HepG2 (cell line): ENCODE measurements around the gene PLOD3.

ENCODE experiments used
- ARNTL ChIP-seq: sonication (generic); formaldehyde crosslinking; IDR thresholded peaks from 2 replicates; pipeline ENCODE4 v1.4.0; 2020; ENCODE audit warnings: mild to moderate bottlenecking, missing genetic modification reagents
- SIN3A ChIP-seq: IDR thresholded peaks from 2 replicates; pipeline ENCODE4 v1.6.1; 2011; ENCODE audit warnings: low read depth, mild to moderate bottlenecking, control low read depth, low read length, borderline replicate concordance
- SNAPC2 ChIP-seq: sonication (generic); formaldehyde crosslinking; IDR thresholded peaks from 2 replicates; pipeline ENCODE4 v1.8.1; 2022; ENCODE audit warnings: mild to moderate bottlenecking, missing genetic modification reagents
- TCF7 ChIP-seq: sonication (generic); IDR thresholded peaks from 2 replicates; pipeline ENCODE4 v1.6.1; 2016; ENCODE audit warnings: antibody characterized with exemption, low read depth
- ZNF549 ChIP-seq: sonication (generic); formaldehyde crosslinking; IDR thresholded peaks from 2 replicates; pipeline ENCODE4 v1.5.0; 2020; ENCODE audit warnings: missing genetic modification reagents
- ZNF724P ChIP-seq: sonication (generic); formaldehyde crosslinking; IDR thresholded peaks from 2 replicates; pipeline ENCODE4 v1.8.0; 2022; ENCODE audit warnings: missing genetic modification reagents, borderline replicate concordance
- TF ChIP-seq, protein P1 (sequence below): sonication (generic); formaldehyde crosslinking; IDR thresholded peaks from 2 replicates; pipeline ENCODE4 v1.5.0; 2020; ENCODE audit warnings: mild to moderate bottlenecking, missing genetic modification reagents, moderate library complexity
- TF ChIP-seq, protein P2 (sequence below): sonication (generic); formaldehyde crosslinking; IDR thresholded peaks from 2 replicates; pipeline ENCODE4 v1.8.1; 2023; ENCODE audit warnings: mild to moderate bottlenecking, inconsistent platforms, moderate library complexity, missing genetic modification reagents, borderline replicate concordance
- TF ChIP-seq, protein P3 (sequence below): sonication (generic); formaldehyde crosslinking; IDR thresholded peaks from 2 replicates; pipeline ENCODE4 v1.4.0; 2020; ENCODE audit warnings: missing genetic modification reagents

DNA sequence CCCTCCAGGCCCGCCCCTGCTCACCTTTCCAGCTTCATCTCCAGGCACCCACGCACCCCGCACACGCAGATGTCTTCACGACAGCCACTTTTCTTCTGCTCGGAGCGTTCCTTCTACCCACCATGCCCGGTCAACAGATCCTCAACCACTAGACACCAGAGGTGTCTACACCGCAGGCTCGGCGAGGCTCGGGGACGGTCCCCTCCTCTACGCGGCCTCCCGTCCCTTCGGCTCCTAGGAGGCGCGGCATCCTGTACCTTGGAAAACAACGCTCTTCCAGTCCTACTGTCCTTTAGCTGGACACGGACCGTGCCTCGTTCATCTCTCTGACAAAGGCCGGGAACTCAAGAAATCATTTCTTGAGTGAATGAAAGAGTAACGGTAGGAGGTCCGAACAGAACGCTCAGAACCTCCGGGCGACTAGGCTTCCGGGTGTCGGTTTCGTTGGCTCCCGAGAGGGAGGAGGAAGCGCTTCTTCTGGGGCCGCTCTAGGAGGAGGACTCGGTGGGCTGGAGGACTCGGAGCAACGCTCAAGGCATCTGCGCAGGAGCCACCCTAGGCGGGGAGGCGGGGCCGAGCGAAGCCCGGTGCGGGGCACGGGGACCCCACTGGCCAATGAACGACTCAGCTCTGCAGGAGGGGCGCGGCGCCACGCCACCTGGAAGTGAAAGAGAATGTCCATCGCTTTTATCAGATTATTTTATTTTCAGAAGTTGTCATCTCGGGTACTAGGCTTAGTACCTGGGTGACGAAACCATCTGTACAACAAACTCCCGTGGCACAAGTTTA is 34.7 kb upstream of the PLOD3 start:
- TF ChIP-seq ZNF724P (0 out of 2 replicates have a peak, but pooled peaks have one; percentile 11), ZNF549 (CRISPR knock-in tag) (no peak), SNAPC2 (no peak), ARNTL (CRISPR knock-in tag) (no peak), TCF7 (no peak), SIN3A (peak; percentile 92; the same call in 1 of the 2 replicates)
- TF ChIP-seq, protein P1, sequence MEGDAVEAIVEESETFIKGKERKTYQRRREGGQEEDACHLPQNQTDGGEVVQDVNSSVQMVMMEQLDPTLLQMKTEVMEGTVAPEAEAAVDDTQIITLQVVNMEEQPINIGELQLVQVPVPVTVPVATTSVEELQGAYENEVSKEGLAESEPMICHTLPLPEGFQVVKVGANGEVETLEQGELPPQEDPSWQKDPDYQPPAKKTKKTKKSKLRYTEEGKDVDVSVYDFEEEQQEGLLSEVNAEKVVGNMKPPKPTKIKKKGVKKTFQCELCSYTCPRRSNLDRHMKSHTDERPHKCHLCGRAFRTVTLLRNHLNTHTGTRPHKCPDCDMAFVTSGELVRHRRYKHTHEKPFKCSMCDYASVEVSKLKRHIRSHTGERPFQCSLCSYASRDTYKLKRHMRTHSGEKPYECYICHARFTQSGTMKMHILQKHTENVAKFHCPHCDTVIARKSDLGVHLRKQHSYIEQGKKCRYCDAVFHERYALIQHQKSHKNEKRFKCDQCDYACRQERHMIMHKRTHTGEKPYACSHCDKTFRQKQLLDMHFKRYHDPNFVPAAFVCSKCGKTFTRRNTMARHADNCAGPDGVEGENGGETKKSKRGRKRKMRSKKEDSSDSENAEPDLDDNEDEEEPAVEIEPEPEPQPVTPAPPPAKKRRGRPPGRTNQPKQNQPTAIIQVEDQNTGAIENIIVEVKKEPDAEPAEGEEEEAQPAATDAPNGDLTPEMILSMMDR (CRISPR knock-in tag) = no peak
- TF ChIP-seq, protein P2, sequence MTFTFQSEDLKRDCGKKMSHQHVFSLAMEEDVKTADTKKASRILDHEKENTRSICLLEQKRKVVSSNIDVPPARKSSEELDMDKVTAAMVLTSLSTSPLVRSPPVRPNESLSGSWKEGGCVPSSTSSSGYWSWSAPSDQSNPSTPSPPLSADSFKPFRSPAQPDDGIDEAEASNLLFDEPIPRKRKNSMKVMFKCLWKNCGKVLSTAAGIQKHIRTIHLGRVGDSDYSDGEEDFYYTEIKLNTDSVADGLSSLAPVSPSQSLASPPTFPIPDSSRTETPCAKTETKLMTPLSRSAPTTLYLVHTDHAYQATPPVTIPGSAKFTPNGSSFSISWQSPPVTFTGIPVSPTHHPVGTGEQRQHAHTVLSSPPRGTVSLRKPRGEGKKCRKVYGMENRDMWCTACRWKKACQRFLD (CRISPR knock-in tag) = no peak
- TF ChIP-seq, protein P3, sequence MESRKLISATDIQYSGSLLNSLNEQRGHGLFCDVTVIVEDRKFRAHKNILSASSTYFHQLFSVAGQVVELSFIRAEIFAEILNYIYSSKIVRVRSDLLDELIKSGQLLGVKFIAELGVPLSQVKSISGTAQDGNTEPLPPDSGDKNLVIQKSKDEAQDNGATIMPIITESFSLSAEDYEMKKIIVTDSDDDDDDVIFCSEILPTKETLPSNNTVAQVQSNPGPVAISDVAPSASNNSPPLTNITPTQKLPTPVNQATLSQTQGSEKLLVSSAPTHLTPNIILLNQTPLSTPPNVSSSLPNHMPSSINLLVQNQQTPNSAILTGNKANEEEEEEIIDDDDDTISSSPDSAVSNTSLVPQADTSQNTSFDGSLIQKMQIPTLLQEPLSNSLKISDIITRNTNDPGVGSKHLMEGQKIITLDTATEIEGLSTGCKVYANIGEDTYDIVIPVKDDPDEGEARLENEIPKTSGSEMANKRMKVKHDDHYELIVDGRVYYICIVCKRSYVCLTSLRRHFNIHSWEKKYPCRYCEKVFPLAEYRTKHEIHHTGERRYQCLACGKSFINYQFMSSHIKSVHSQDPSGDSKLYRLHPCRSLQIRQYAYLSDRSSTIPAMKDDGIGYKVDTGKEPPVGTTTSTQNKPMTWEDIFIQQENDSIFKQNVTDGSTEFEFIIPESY (CRISPR knock-in tag) = 0 out of 2 replicates have a peak, but pooled peaks have one; percentile 17
